GM21576 (cell line): Measurements from ENCODE around the gene PSMB10.
"Not testable (repeated sequence)": the region's sequence is repeated elsewhere in the genome, so short reads cannot be mapped to it uniquely, and the experiment has no call there.

Experiments used
- ATAC-seq: cut with Tn5 transposase; IDR thresholded peaks from one replicate; pipeline ENCODE4 v1.9.1; 2021; ENCODE audit warnings: mild to moderate bottlenecking, moderate library complexity; ENCODE audit not compliant: unreplicated experiment

PSMB10 gene

GRCh38 chr16:67928147-67928546 lies 8.5 kb downstream of the PSMB10 start:
- ATAC-seq, result no peak

GRCh38 chr16:67927131-67927941 lies 9.3 kb downstream of the PSMB10 start:
- no peak for ATAC-seq

DNA sequence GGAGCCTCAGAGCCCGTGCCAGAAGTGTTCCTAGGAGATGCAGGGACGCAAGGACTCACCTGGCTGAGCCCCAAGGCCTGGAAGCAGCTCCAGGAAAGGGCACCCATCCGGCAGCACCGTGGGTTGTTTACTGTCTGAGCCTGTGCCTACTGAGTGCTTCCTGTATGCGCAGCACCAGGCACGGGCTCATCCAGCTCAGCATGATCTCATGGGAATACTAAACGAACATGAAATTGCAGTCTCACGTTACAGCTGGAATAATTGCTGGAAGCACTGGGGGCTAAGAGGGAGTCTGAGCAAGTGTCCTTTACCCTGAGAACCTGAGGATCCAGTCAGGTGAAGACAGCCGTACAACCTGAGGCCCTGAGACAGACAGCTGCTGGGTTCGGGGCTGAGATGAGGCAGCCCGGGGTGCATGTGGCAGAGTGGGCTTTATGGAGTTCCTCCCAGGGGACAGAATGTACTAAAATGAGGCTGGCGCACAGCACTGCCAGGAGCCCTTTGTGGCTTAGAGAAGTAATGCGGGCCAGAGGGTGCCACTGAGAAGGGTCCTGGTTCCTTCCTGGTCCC lies 10.4 kb downstream of the PSMB10 start:
- ATAC-seq, result no peak

DNA sequence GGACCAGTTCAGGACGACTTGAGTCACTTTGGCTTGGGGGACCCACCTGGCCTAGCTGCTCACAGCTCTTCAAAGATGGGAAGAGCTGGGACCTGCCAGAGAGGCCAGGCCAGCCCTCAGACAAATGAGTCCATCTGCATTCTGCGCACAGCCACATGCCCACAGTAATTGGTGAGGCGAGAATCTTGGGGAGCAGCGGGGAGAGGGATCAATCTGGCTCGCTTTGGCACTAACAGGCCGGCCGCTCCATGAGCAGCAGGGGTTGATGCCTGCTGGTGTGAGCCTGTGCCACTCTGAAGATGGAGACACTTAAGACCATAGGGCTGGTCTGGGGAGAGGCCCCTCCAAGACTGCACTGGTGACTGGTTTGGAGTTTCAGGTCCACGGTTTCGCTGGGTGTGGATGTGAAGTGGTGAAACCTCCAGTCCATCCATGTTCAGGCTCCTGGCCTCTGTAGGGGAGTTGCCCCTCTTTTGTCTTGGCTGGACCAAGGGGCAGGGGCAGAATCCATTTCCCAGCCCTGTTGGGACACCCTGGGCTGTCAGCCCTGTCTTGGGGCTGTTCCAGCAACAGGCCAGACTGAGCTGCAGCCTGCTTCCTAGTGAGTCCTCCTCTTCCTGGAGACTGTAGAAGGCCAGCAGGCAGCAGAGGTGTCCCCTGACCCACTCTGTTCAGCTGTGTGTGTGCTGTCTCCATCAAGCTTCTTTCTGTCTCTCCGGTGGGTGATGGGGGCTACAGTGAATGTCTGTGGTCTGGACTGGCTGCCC lies 12.3 kb downstream of the PSMB10 start:
- ATAC-seq, result no peak

DNA sequence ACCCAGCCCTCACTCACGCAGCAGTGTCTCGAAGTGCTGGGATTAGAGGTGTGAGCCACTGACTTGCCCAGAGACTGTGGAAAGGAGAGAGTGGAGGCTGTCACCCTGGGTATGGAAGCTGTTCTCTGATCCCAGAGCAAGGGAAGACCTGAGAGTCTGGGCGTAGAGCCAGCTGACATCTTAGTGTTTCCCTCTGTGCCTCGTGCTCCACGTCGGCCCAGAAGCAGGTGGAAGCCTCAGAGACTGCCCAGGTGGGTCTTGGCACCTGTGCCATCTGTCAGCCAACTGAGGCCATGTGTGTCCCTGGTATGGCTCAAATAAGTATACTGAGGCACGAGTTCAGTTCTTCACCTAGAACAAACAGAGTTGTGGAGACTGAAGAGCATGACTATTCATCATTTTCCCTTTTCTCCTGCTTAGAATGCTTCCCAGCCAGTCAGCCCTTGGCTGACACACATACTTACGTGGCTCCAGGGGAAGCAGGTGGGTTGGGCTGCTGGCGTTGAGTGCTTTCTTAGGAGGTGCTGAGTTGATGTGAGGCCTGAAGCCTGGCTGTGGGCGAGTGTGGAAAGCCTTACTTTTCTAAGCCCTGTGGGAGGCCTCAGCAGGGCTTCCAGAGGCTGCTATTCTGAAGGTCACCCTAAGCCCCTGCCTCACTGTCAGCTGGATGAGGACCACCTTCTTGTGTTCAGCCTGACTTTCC lies 13.1 kb downstream of the PSMB10 start:
- ATAC-seq, result no peak

GRCh38 chr16:67922740-67923139 lies 13.9 kb downstream of the PSMB10 start:
- ATAC-seq, result no peak

DNA sequence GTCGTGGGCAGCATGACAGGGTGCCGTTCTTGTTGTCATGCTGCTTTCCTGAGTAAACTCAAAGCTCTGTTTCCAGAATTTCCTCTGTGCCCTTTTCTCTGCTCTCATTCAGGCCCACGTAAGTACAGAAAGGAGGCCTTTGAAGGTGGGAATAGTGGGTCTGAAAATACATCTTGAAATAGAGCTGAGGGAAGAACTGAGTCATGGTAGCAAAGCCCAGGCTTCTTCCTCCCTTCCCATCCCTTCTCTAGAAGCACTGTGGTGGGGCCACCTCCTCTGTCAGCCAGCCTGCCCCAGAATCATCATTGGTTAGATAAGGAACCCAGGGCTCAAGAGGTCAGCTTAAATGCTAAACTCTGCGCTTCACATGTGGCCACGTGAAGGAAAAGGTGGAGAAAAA lies 14.4 kb downstream of the PSMB10 start:
- no peak for ATAC-seq

DNA sequence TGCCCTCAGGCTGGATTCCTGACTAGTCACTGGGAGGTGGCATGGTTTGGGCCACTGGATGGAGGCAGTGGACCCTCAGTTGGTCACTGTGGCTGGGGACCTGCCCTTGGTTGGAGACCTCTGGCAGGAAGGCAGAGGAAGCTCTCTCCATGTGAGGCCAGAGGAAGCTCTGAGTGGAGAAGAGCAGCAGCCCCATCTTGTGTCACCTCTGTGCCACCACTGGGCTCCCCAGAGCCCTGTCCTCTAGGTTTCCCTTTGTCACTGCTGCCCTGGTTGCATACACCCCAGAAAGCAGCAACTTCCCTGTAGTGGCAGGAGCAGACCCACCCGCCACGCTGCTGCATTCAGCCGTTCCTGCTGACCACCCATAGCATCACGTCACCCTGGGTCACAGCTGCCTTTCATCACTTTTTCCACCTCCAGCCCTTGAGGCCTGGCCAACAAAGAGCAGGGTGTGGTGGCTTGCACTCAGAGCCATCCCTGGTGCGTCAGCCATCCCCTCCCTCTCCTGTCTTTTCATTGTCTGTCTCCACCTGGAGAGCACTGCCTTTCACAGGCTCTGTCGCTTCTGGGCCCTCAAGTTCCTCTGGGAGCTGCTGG lies 16.9 kb downstream of the PSMB10 start:
- no peak for ATAC-seq

- no peak for ATAC-seq
These were observed 18.8 kb downstream of the PSMB10 start for GRCh38 chr16:67917852-67918236.

DNA sequence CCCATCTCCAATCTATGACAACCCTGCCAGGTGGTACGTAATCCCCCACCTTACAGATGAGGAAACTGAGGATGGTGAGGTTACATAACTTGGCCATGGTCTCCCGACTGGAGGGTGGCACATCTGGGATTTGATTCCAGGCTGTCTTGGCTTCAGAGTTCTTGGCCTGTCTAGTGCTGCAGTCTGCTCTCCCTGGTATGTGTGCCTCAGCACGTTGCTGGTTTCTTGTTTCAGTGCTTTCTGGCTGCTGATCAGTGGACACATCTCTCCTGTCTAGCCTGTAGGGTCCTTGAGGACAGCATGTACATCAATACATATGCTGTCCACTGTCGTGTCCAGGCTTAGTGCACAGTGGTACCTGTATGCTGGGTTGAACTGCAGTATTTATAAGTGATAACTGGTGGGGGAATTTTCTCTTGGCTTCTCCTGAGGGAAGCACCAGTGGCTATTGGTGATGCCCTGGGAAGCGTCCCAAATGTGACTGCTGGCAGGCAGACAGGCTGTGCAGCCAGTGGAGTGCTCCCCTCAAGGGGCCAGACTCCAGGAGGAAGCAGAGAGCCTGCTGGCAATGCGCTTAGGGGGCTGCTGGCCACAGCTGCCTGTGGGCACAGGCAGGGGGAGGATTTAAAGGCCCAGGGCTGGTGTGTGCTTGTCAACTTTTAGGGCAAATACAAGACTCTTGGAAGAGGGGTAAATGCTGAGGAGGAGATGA lies 19.4 kb downstream of the PSMB10 start:
- no peak for ATAC-seq

- no peak for ATAC-seq
These were observed 20.6 kb downstream of the PSMB10 start for GRCh38 chr16:67915831-67916723.

DNA sequence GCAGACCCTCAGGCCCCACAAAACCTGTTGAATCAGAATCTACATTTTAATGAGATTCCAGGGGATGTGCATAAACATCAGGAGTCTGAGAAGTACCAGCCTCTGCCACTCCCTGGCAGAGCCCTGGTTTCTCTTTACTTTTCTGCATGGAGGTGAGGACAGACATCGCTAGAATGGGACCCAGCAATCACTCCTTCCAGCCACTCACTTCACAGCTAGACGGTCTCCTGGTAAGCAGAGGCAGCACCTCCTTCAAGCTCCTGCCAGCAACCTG lies 21.2 kb downstream of the PSMB10 start:
- ATAC-seq, result not testable (repeated sequence)

GRCh38 chr16:67914758-67915495 lies 21.7 kb downstream of the PSMB10 start:
- no peak for ATAC-seq

DNA sequence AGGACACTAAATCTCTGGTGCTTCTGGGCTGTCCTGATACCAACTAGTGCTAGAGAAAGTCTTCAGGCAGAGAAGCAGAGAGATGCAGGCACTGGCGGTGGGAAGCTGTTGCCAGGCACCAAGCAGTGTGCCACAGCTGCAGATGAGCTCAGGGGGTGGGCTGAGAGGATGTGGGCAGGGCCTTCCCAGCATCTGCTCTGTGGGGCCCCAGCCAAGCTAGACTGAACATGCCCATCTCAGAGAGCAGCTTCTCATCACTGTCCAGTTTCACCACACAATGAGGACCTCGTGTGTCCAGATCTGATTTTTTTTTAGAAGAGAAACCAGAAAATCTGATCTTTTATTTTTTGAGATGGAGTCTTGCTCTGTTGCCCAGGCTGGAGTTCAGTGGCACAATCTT lies 26.5 kb downstream of the PSMB10 start:
- no peak for ATAC-seq

GRCh38 chr16:67909056-67909742 lies 27.5 kb downstream of the PSMB10 start:
- no peak for ATAC-seq

- ATAC-seq, result no peak
These were observed 29.1 kb downstream of the PSMB10 start for GRCh38 chr16:67907397-67908180.

DNA sequence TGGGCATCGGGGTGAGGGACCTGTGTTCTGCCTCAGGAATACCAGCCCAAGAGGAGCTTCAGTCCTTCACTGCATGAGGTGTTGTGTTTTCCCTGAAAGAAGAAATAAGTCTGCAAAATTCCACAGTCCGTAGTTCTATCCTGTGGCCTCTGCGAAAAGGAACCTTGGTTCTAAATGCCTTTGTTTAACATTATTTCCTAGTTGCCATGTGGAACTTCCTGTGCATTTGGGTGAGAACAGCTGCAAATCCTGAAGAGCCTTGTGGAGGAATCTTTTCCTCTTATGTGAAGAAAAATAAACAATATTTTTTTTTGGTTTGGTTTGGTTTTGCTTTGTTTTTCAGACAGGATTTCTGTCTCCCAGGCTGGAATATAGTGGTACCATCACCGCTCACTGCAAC lies 33.8 kb downstream of the PSMB10 start:
- no peak for ATAC-seq

GRCh38 chr16:67901734-67902133 lies 34.9 kb downstream of the PSMB10 start:
- ATAC-seq, result no peak
